Erythroblast (primary cell): ENCODE data around the gene ZIC5.

Experiments
- GATA1 ChIP-seq: IDR thresholded peaks from 2 replicates; pipeline ENCODE4 v1.6.1; 2011; ENCODE audit warnings: low read depth, mild to moderate bottlenecking, control low read depth, low read length, moderate library complexity
- POLR2A ChIP-seq: IDR thresholded peaks from 2 replicates; pipeline ENCODE4 v1.6.1; 2011; ENCODE audit warnings: mild to moderate bottlenecking, low read length

DNA sequence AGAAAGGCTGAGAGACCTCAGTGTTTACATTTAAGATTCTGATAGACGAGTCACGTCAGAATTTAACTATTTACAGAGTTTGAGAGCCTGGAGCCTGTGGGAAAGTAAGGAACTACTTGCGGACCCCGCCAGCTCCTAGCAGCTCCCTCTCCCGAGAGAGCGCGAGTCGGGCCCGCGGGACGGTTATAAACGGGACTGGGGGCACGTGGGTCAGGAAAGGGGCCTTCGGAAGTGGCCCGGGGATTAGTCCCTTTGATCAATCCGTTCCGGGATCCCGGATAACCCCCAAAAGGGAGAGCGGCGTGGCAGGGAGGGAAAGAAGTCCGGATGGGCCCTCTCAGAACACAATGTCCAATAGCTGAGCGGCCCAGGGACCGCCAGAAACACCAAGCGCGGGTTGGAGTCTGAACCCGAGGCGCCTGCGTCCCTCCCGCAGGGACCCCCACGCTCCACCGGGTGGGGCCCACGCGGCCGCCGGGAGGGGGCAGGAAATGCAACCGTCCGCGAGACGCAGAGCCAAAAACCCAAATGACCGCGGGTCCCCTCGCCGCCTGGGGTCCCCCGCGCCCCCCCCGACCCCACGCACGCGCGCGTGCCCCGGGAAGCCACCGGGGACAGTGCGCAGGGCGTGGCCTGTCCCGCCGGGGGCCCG, 3.6 kb downstream of the ZIC5 start:
- TF ChIP-seq GATA1 (no peak), POLR2A (no peak)
